Trophoblast cell (in vitro differentiated cells and primary cell): Measurements from ENCODE around the gene DOK5.
"Not testable (repeated sequence)": the region's sequence is repeated elsewhere in the genome, so short reads cannot be mapped to it uniquely, and the experiment has no call there.

Experiments
- DNase-seq, 2 donors: peaks; one replicate each; pipeline ENCODE4 v3.0.0-alpha.2; 2016
- H2AFZ ChIP-seq: 2 replicates; pipeline ENCODE4 v1.6.1; 2013; ENCODE audit warnings: low read length, moderate library complexity, mild to moderate bottlenecking; ENCODE audit not compliant: insufficient read depth, poor library complexity
- H2AK5ac ChIP-seq: 2 replicates; pipeline ENCODE4 v1.6.1; 2013; ENCODE audit warnings: mild to moderate bottlenecking, low read length
- H2BK120ac ChIP-seq: 2 replicates; pipeline ENCODE4 v1.6.1; 2013; ENCODE audit warnings: low read length, mild to moderate bottlenecking, moderate library complexity; ENCODE audit not compliant: insufficient read depth, poor library complexity
- H2BK12ac ChIP-seq: 2 replicates; pipeline ENCODE4 v1.6.1; 2013; ENCODE audit warnings: mild to moderate bottlenecking, low read length, moderate library complexity
- H2BK5ac ChIP-seq: 2 replicates; pipeline ENCODE4 v1.6.1; 2013; ENCODE audit warnings: low read length, low read depth, moderate library complexity, mild to moderate bottlenecking; ENCODE audit not compliant: poor library complexity
- H3K14ac ChIP-seq: 2 replicates; pipeline ENCODE4 v1.6.1; 2013; ENCODE audit warnings: mild to moderate bottlenecking, low read length
- H3K18ac ChIP-seq: 2 replicates; pipeline ENCODE4 v1.6.1; 2013; ENCODE audit warnings: mild to moderate bottlenecking, low read length
- H3K23ac ChIP-seq: 2 replicates; pipeline ENCODE4 v1.6.1; 2013; ENCODE audit warnings: low read length
- H3K27ac ChIP-seq: 2 replicates; pipeline ENCODE4 v1.5.1; 2013; ENCODE audit warnings: low read depth, mild to moderate bottlenecking, inconsistent platforms, low read length, moderate library complexity
- H3K27me3 ChIP-seq: 2 replicates; pipeline ENCODE4 v1.6.1; 2013; ENCODE audit warnings: inconsistent platforms, mild to moderate bottlenecking, low read length, moderate library complexity; ENCODE audit not compliant: insufficient read depth
- H3K36me3 ChIP-seq, 2 experiments: 1 replicate in 1 of 2; 2 replicates in 1 of 2; pipeline ENCODE4 v1.6.1; 2013; ENCODE audit warnings: low read length in 2 of 2, mild to moderate bottlenecking in 2 of 2, moderate library complexity in 1 of 2; ENCODE audit not compliant: insufficient read depth in 2 of 2, control insufficient read depth in 1 of 2
- H3K4ac ChIP-seq: 2 replicates; pipeline ENCODE4 v1.6.1; 2013; ENCODE audit warnings: low read depth, mild to moderate bottlenecking, low read length, moderate library complexity
- H3K4me1 ChIP-seq, 2 experiments: 1 replicate in 1 of 2; 2 replicates in 1 of 2; pipeline ENCODE4 v1.6.1; 2013; ENCODE audit warnings: low read length in 2 of 2, mild to moderate bottlenecking in 2 of 2, moderate library complexity in 1 of 2; ENCODE audit not compliant: insufficient read depth in 2 of 2, control insufficient read depth in 1 of 2
- H3K4me2 ChIP-seq: 2 replicates; pipeline ENCODE4 v1.6.1; 2013; ENCODE audit warnings: inconsistent platforms, mild to moderate bottlenecking, low read length, moderate library complexity
- H3K4me3 ChIP-seq: 2 replicates; pipeline ENCODE4 v1.5.1; 2013; ENCODE audit warnings: mild to moderate bottlenecking, low read depth, low read length, inconsistent platforms
- H3K79me1 ChIP-seq: one replicate; pipeline ENCODE4 v1.6.1; 2013; ENCODE audit warnings: low read length
- H3K79me2 ChIP-seq: 2 replicates; pipeline ENCODE4 v1.6.1; 2013; ENCODE audit warnings: low read length, mild to moderate bottlenecking; ENCODE audit not compliant: control insufficient read depth, insufficient read depth, poor library complexity
- H3K9ac ChIP-seq: 2 replicates; pipeline ENCODE4 v1.6.1; 2013; ENCODE audit warnings: mild to moderate bottlenecking, low read length
- H3K9me3 ChIP-seq: 2 replicates; pipeline ENCODE4 v1.6.1; 2013; ENCODE audit warnings: low read depth, mild to moderate bottlenecking, control low read depth, inconsistent platforms, low read length; ENCODE audit not compliant: insufficient read depth
- H4K12ac ChIP-seq: 2 replicates; pipeline ENCODE4 v1.6.1; 2013; ENCODE audit warnings: low read depth, mild to moderate bottlenecking, low read length, moderate library complexity
- H4K8ac ChIP-seq: 2 replicates; pipeline ENCODE4 v1.6.1; 2013; ENCODE audit warnings: low read depth, mild to moderate bottlenecking, low read length, moderate library complexity
- H4K91ac ChIP-seq: one replicate; pipeline ENCODE4 v1.6.1; 2013; ENCODE audit warnings: low read depth, mild to moderate bottlenecking, low read length, moderate library complexity
- WGBS: extraction: QIAGEN DNeasy Blood & Tissue Kit; methylation state at CpG from one replicate; pipeline ENCODE4 v1.1.7; 2013; ENCODE audit warnings: missing lambda C conversion rate; ENCODE audit not compliant: insufficient read length, insufficient coverage; ENCODE audit errors: extremely low coverage; 5-methylcytosine and 5-hydroxymethylcytosine counted together

DOK5 gene

GRCh38 chr20:54476169-54477009, 996 bp downstream of the DOK5 start:
- H3K79me1 ChIP-seq = no peaks in the 10 kb centered on the region
- H4K91ac ChIP-seq = no peak overlapping the region
- no peak overlapping the region for H2AFZ ChIP-seq
- H3K18ac ChIP-seq = no peak overlapping the region
- peak overlapping the region; percentile 84 for H3K4me3 ChIP-seq
- WGBS = no CpG with 5 or more reads among the region's 32 CpGs
- no peak overlapping the region for H3K23ac ChIP-seq
- no peak overlapping the region for H4K12ac ChIP-seq
- H4K8ac ChIP-seq = no peak overlapping the region
- H3K27me3 ChIP-seq = no peaks in the 10 kb centered on the region
- H3K36me3 ChIP-seq = no peaks in the 10 kb centered on the region
- no peak overlapping the region for H2BK5ac ChIP-seq
- H2AK5ac ChIP-seq = no peak overlapping the region
- H2BK120ac ChIP-seq = no peak overlapping the region
- no peak overlapping the region for H3K14ac ChIP-seq
- no peak for DNase-seq
- H2BK12ac ChIP-seq = no peak overlapping the region
- H3K4me2 ChIP-seq = peak overlapping the region; percentile 85
- H3K79me2 ChIP-seq = peaks cover 4% of the 10 kb centered on the region
- peak overlapping the region; percentile 78 for H3K9ac ChIP-seq
- no peak overlapping the region for H3K27ac ChIP-seq
- no peak overlapping the region for H3K4ac ChIP-seq
- no peaks in the 10 kb centered on the region for H3K9me3 ChIP-seq
- H3K4me1 ChIP-seq = peaks cover 5% of the 10 kb centered on the region in 2 experiments

GRCh38 chr20:54477191-54477955, 2.0 kb downstream of the DOK5 start:
- no peaks in the 10 kb centered on the region for H3K36me3 ChIP-seq
- H4K12ac ChIP-seq = no peak overlapping the region
- no CpG with 5 or more reads among the region's 3 CpGs for WGBS
- no peak overlapping the region for H3K4me2 ChIP-seq
- no peak overlapping the region for H2AK5ac ChIP-seq
- H3K9me3 ChIP-seq = no peaks in the 10 kb centered on the region
- no peak overlapping the region for H3K14ac ChIP-seq
- no peak overlapping the region for H4K91ac ChIP-seq
- H2BK120ac ChIP-seq = no peak overlapping the region
- peaks cover 5% of the 10 kb centered on the region in 2 experiments for H3K4me1 ChIP-seq
- no peaks in the 10 kb centered on the region for H3K79me1 ChIP-seq
- H3K27me3 ChIP-seq = no peaks in the 10 kb centered on the region
- no peak overlapping the region for H3K4me3 ChIP-seq
- no peak overlapping the region for H2BK5ac ChIP-seq
- H3K18ac ChIP-seq = no peak overlapping the region
- no peak for DNase-seq
- H3K23ac ChIP-seq = no peak overlapping the region
- H3K79me2 ChIP-seq = peaks cover 4% of the 10 kb centered on the region
- H3K27ac ChIP-seq = no peak overlapping the region
- H3K4ac ChIP-seq = no peak overlapping the region
- no peak overlapping the region for H2AFZ ChIP-seq
- H2BK12ac ChIP-seq = no peak overlapping the region
- no peak overlapping the region for H3K9ac ChIP-seq
- H4K8ac ChIP-seq = no peak overlapping the region

- Histone ChIP-seq H3K4me2 (peak overlapping the region; percentile 6), H3K9me3 (no peaks in the 10 kb centered on the region), H2AK5ac (no peak overlapping the region), H3K9ac (no peak overlapping the region), H2BK5ac (peak overlapping the region; percentile 2), H2AFZ (no peak overlapping the region), H3K36me3 (no peaks in the 10 kb centered on the region), H4K12ac (no peak overlapping the region), H3K4ac (no peak overlapping the region), H3K14ac (no peak overlapping the region), H2BK120ac (peak overlapping the region; percentile 4), H3K18ac (no peak overlapping the region), H3K4me3 (no peak overlapping the region), H2BK12ac (no peak overlapping the region), H4K8ac (no peak overlapping the region), H3K79me1 (no peaks in the 10 kb centered on the region), H3K27me3 (no peaks in the 10 kb centered on the region), H4K91ac (no peak overlapping the region), H3K79me2 (peaks cover 4% of the 10 kb centered on the region), H3K27ac (peak overlapping the region; percentile 58), H3K23ac (no peak overlapping the region), H3K4me1 (peaks cover 5% of the 10 kb centered on the region in 2 experiments)
- DNase-seq = peak; percentile 28 to 70
- no CpG with 5 or more reads among the region's 9 CpGs for WGBS
These were observed 3.9 kb downstream of the DOK5 start for GRCh38 chr20:54479138-54479906.

GRCh38 chr20:54479937-54480336, 4.5 kb downstream of the DOK5 start:
- H3K4ac ChIP-seq, H3K27me3 ChIP-seq, H4K91ac ChIP-seq, H4K8ac ChIP-seq, H3K79me2 ChIP-seq, H3K79me1 ChIP-seq, H2AK5ac ChIP-seq, H3K14ac ChIP-seq, H3K9me3 ChIP-seq, H2BK12ac ChIP-seq, H3K4me3 ChIP-seq, H4K12ac ChIP-seq, H3K4me1 ChIP-seq, H2AFZ ChIP-seq, H3K23ac ChIP-seq, H3K36me3 ChIP-seq, H3K18ac ChIP-seq, H3K9ac ChIP-seq: not testable (repeated sequence)
- peak overlapping the region; percentile 58 for H3K27ac ChIP-seq
- peak overlapping the region; percentile 4 for H2BK120ac ChIP-seq
- H2BK5ac ChIP-seq = peak overlapping the region; percentile 2
- H3K4me2 ChIP-seq = peak overlapping the region; percentile 6
- WGBS = no CpG with 5 or more reads among the region's 7 CpGs
- peak; percentile 30 to 53 for DNase-seq
